K562 (cell line): Measurements from ENCODE around the gene FAM114A2. TPM values are rescaled to one million over a fixed set of nuclear protein-coding genes. Genes with fewer than 3 reads are reported as not detected.
"Not testable (repeated sequence)": the region's sequence is repeated elsewhere in the genome, so short reads cannot be mapped to it uniquely, and the experiment has no call there.

Experiments used
- ATAC-seq: fragments of 200-7000 bp; cut with Tn5 transposase; 3 replicates; pipeline ENCODE4 v1.9.1; 2020; ENCODE audit warnings: moderate library complexity
- BruUV-seq: library from RNA; stranded (reverse); fragments of 400-500 nt; replicated peaks from 2 replicates; lab custom pipeline; 2021; lab: Mats Ljungman, UMichigan
- CTCF ChIA-PET: fragments of 300-600 bp; formaldehyde crosslinking; extraction: SDS; loops from one replicate; lab custom pipeline; 2021; ENCODE audit warnings: low intra/inter-chr PET ratio; lab: Yijun Ruan, JAX
- POLR2A ChIA-PET: fragments of 300-600, 350-650 bp; sonication (Branson Sonifier 250); formaldehyde crosslinking; extraction: SDS; loops from one replicate; lab custom pipeline; 2021; ENCODE audit warnings: antibody characterized with exemption, inconsistent platforms; lab: Yijun Ruan, JAX
- DNase-seq, 4 experiments: peaks; one replicate each; pipeline versions ENCODE4 v3.0.0 to v3.0.0-alpha.2; 2011 to 2018; ENCODE audit warnings: low spot score in 3 of 4, mixed read lengths in 3 of 4; ENCODE audit errors: extremely low read depth in 1 of 4
- FAIRE-seq: peaks from 2 replicates; lab custom pipeline; 2011; peaks lifted over from hg19 to GRCh38; lab: Jason Lieb, UNC
- H2AFZ ChIP-seq: 2 replicates; pipeline ENCODE4 v1.6.0; 2011; ENCODE audit warnings: low read depth, low read length, control low read depth, inconsistent platforms
- H3K27ac ChIP-seq: fragments of 200-600 bp; 3 replicates; pipeline ENCODE4 v1.8.0; 2011; ENCODE audit warnings: low read depth, mild to moderate bottlenecking, control low read depth, inconsistent platforms, low read length, moderate library complexity, mixed read lengths; ENCODE audit errors: extremely low read depth
- H3K27me3 ChIP-seq, 2 experiments: fragments of 300-600 bp in 1 of 2; 2 replicates in 1 of 2; 3 replicates in 1 of 2; pipeline versions ENCODE4 v1.6.0 to v1.8.0; 2011; ENCODE audit warnings: inconsistent platforms in 2 of 2, low read length in 2 of 2, mild to moderate bottlenecking in 1 of 2, mixed read lengths in 1 of 2, moderate library complexity in 1 of 2; ENCODE audit not compliant: control insufficient read depth in 2 of 2, insufficient read depth in 2 of 2
- H3K36me3 ChIP-seq: fragments of 300-600 bp; 3 replicates; pipeline ENCODE4 v1.8.0; 2011; ENCODE audit warnings: mild to moderate bottlenecking, low read length, inconsistent platforms; ENCODE audit not compliant: control insufficient read depth, insufficient read depth
- H3K4me1 ChIP-seq, 2 experiments: fragments of 200-600 bp in 1 of 2; replicated peaks in 1 of 2; 2 replicates in 1 of 2; 3 replicates in 1 of 2; pipeline versions ENCODE4 v1.5.1 to v1.8.0; 2011; ENCODE audit warnings: inconsistent platforms in 2 of 2, low read length in 2 of 2, mild to moderate bottlenecking in 1 of 2, mixed read lengths in 1 of 2, moderate library complexity in 1 of 2; ENCODE audit not compliant: control insufficient read depth in 2 of 2, insufficient read depth in 2 of 2
- H3K4me2 ChIP-seq: 2 replicates; pipeline ENCODE4 v1.6.1; 2011; ENCODE audit warnings: low read length, control low read depth, inconsistent platforms, mixed read lengths; ENCODE audit not compliant: insufficient read depth
- H3K4me3 ChIP-seq: fragments of 200-600 bp; sonication (generic), shearing (Covaris generic); 2 replicates; pipeline ENCODE4 v1.5.1; 2016; ENCODE audit warnings: control low read depth, inconsistent platforms
- H3K79me2 ChIP-seq: fragments of 200-600 bp; 3 replicates; pipeline ENCODE4 v1.8.0; 2011; ENCODE audit warnings: low read length, inconsistent platforms; ENCODE audit not compliant: control insufficient read depth, insufficient read depth
- H3K9ac ChIP-seq, 2 experiments: 2 replicates each; pipeline versions ENCODE4 v1.6.0 to v1.6.1; 2011; ENCODE audit warnings: low read depth in 2 of 2, low read length in 2 of 2, control low read depth in 1 of 2, inconsistent platforms in 1 of 2, mild to moderate bottlenecking in 1 of 2, mixed read lengths in 1 of 2; ENCODE audit not compliant: insufficient read depth in 1 of 2
- H3K9me1 ChIP-seq: one replicate; pipeline ENCODE4 v1.6.0; 2011; ENCODE audit warnings: inconsistent platforms, mild to moderate bottlenecking, low read length, moderate library complexity; ENCODE audit not compliant: control insufficient read depth, insufficient read depth
- H3K9me3 ChIP-seq: replicated peaks from 2 replicates; pipeline ENCODE4 v1.5.1; 2011; ENCODE audit warnings: low read depth, low read length, inconsistent platforms; ENCODE audit not compliant: control insufficient read depth, insufficient read depth
- H4K20me1 ChIP-seq: replicated peaks from 2 replicates; pipeline ENCODE4 v1.6.1; 2011; ENCODE audit warnings: low read length, inconsistent platforms, mixed read lengths; ENCODE audit not compliant: control insufficient read depth, insufficient read depth
- FOXA3 ChIP-seq, 2 experiments: fragments of 450-650 bp in 1 of 2; sonication (generic) in 1 of 2; formaldehyde crosslinking; IDR thresholded peaks in 1 of 2; conservative IDR thresholded peaks in 1 of 2; 2 replicates each; pipeline versions ENCODE4 v1.4.0 to v1.8.0; 2020 to 2022; ENCODE audit warnings: mild to moderate bottlenecking in 2 of 2, missing genetic modification reagents in 1 of 2
- SPI1 ChIP-seq: IDR thresholded peaks from 2 replicates; pipeline ENCODE4 v1.6.1; 2011; ENCODE audit warnings: low read depth, low read length, control low read depth, borderline replicate concordance
- SRSF9 ChIP-seq: fragments of 200-400 bp; formaldehyde crosslinking; IDR thresholded peaks from 2 replicates; pipeline ENCODE4 v1.6.1; 2017; ENCODE audit warnings: low read depth, low read length, borderline replicate concordance
- WGBS: fragments of 100-300 bp; shearing (Covaris generic); methylation state at CpG from one replicate; pipeline ENCODE4 v1.1.6; 2016; ENCODE audit warnings: low coverage, mixed read lengths; ENCODE audit not compliant: insufficient coverage; ENCODE audit errors: missing lambda C conversion rate; 5-methylcytosine and 5-hydroxymethylcytosine counted together
- in situ Hi-C: fragments of 300-500 bp; cut with MboI; formaldehyde crosslinking; loops from 4 replicates; pipeline ENCODE4 v1.15.0; 2018; ENCODE audit warnings: inconsistent platforms, mixed read lengths
- intact Hi-C: fragments of 100-400 bp; cut with micrococcal nuclease; formaldehyde crosslinking; loops from 2 replicates; pipeline ENCODE4 v1.14.2; 2022
- polyA plus RNA-seq, 8 experiments: library from polyadenylated mRNA; depleted of rRNA in 4 of 8; stranded (reverse) in 5 of 8; unstranded in 3 of 8; fragments of >200 nt; fragmentation: Nextera tagmentation in 2 of 8; fragmentation: Illumina TruSeq in 1 of 8; extraction: Ambion mirVana in 2 of 8; extraction: Trizol in 1 of 8; gene quantifications; 2 replicates each; pipeline versions ENCODE4 v1.2.1 to v1.2.3, GENCODE V29; 2011 to 2014; ENCODE audit warnings: inconsistent platforms in 1 of 8, missing spikeins in 1 of 8
- total RNA-seq, 7 experiments: library from RNA; depleted of rRNA in 6 of 7; stranded (reverse); fragments of >200 nt in 6 of 7; fragmentation: Illumina TruSeq in 2 of 7; extraction: Trizol in 2 of 7; gene quantifications; 2 replicates each; pipeline versions ENCODE4 v1.2.1 to v1.2.3, GENCODE V29; 2011 to 2021; ENCODE audit warnings: low replicate concordance in 1 of 7
- TF ChIP-seq, protein P1 (sequence below): sonication (generic); formaldehyde crosslinking; IDR thresholded peaks from 2 replicates; pipeline ENCODE4 v1.8.0; 2022; ENCODE audit warnings: mild to moderate bottlenecking, low read depth, missing genetic modification reagents
- TF ChIP-seq, protein P2 (sequence below), 2 experiments: fragments of 250-450 bp in 1 of 2; fragments of 450-650 bp in 1 of 2; sonication (Bioruptor Pico) in 1 of 2; IDR thresholded peaks; 2 replicates each; pipeline versions ENCODE4 v1.6.1 to v1.8.0; 2016 to 2021; ENCODE audit warnings: mild to moderate bottlenecking in 2 of 2, moderate library complexity in 2 of 2, missing compliant biosample characterization in 1 of 2, missing genetic modification characterization in 1 of 2

Gene FAM114A2
- total and polyA plus RNA-seq, 9 of the 15 experiments (the other 6 are each of a cell fraction or from before 2014, with no cell fraction given): 14.4 to 28.1 (median 21.2) TPM

DNA sequence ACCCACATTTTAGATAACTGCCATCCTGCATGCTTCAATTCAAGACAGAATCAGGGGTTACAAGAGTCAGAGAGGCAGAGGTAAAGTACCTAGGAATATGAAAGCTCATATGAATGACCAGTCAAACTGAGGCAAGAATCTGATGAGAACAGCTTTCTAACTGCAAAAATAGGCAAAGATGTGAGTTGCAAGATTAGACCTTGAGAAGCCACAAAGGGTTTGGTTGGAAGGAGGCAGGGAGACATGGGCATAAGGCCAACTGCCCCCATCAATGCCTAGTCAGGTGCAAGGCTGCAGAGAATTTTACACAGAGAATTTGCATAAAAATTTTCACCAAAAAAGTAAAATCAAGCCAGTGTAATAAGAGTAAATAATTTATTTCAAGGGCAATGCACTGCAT is 12.8 kb downstream of the FAM114A2 start:
- BruUV-seq: no TSS peak
- Histone ChIP-seq H3K9ac (no peak overlapping the region), H3K4me1 (no peaks in the 10 kb centered on the region), H2AFZ (no peak overlapping the region), H3K79me2 (no peaks in the 10 kb centered on the region), H4K20me1 (no peaks in the 10 kb centered on the region; the same call in 1 of the 2 replicates), H3K36me3 (peaks cover 12% of the 10 kb centered on the region; the same call in 1 of the 3 replicates), H3K9me1 (no peaks in the 10 kb centered on the region), H3K4me2 (no peak overlapping the region), H3K9me3 (no peaks in the 10 kb centered on the region), H3K27ac (no peak overlapping the region), H3K4me3 (no peak overlapping the region), H3K27me3 (no peaks in the 10 kb centered on the region)
- TF ChIP-seq, protein P1, sequence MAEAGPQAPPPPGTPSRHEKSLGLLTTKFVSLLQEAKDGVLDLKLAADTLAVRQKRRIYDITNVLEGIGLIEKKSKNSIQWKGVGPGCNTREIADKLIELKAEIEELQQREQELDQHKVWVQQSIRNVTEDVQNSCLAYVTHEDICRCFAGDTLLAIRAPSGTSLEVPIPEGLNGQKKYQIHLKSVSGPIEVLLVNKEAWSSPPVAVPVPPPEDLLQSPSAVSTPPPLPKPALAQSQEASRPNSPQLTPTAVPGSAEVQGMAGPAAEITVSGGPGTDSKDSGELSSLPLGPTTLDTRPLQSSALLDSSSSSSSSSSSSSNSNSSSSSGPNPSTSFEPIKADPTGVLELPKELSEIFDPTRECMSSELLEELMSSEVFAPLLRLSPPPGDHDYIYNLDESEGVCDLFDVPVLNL (CRISPR knock-in tag): no peak
- TF ChIP-seq, protein P2, sequence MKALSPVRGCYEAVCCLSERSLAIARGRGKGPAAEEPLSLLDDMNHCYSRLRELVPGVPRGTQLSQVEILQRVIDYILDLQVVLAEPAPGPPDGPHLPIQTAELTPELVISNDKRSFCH (CRISPR knock-in tag; IDR thresholded peaks at IDR 0.05): no peak
- TF ChIP-seq, protein P2 (tag; IDR thresholded peaks at IDR 0.05): no peak
- no peak for TF ChIP-seq SRSF9
- ChIA-PET POLR2A (no interaction called here), CTCF (no interaction called here)
- ATAC-seq: no peak
- DNase-seq: no peak
- intact Hi-C loops: no loop called here
- FAIRE-seq: no peak
- in situ Hi-C loops: no loop called here

DNA sequence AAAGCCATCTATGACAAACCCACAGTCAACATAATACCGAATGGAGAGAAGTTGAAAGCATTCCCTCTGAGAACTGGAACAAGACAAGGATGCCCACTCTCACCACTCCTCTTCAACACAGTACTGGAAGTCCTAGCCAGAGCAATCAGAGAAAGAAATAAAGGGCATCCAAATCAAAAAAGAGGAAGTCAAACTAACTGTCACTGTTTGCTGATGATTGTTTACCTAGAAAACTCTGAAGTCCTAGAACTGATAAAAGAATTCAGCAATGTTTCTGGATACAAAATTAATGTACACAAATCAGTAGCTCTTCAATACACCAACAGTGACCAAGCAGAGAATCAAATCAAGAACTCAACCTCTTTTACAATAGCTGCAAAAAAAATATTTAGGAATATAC is 19.8 kb downstream of the FAM114A2 start:
- POLR2A ChIA-PET, BruUV-seq, DNase-seq, H3K4me3 ChIP-seq, in situ Hi-C loops, H3K27ac ChIP-seq, ATAC-seq, H3K36me3 ChIP-seq, H3K9ac ChIP-seq, H4K20me1 ChIP-seq, intact Hi-C loops, H2AFZ ChIP-seq, H3K4me1 ChIP-seq, H3K79me2 ChIP-seq, CTCF ChIA-PET, H3K9me3 ChIP-seq, H3K4me2 ChIP-seq, H3K27me3 ChIP-seq, H3K9me1 ChIP-seq: not testable (repeated sequence)
- TF ChIP-seq SPI1 (peak; percentile 92), FOXA3 (CRISPR knock-in tag; conservative IDR thresholded peaks at IDR 0.05 in 1 of 2, IDR thresholded peaks at IDR 0.05 in 1 of 2) (peak in 1 of 2 experiments; percentile 27; a peak in 1 of 4 replicates)
- peak; percentile 6 for FAIRE-seq
- 38% methylated on average over 1 of the region's 1 CpG for WGBS
